GM12875 (cell line): Measurements from ENCODE around the gene RAB28.

Experiments
- H3K4me3 ChIP-seq: one replicate; pipeline ENCODE4 v1.5.1; 2011; ENCODE audit warnings: low read depth, low read length, control low read depth
- CTCF ChIP-seq: IDR thresholded peaks from 2 replicates; pipeline ENCODE4 v1.5.1; 2011; ENCODE audit warnings: low read depth, mild to moderate bottlenecking, control low read depth, inconsistent platforms, low read length, moderate library complexity, borderline replicate concordance; ENCODE audit not compliant: insufficient read depth

RAB28 gene

GRCh38 chr4:13323921-13324320 lies 160.2 kb downstream of the RAB28 start:
- no peak for TF ChIP-seq CTCF
- no peak overlapping the region for H3K4me3 ChIP-seq

GRCh38 chr4:13322681-13323101 lies 161.4 kb downstream of the RAB28 start:
- no peak overlapping the region for H3K4me3 ChIP-seq
- TF ChIP-seq CTCF, result no peak
